ENCODE measurements around the gene GGT6. TPM values are rescaled to one million over a fixed set of nuclear protein-coding genes. Genes with fewer than 3 reads are reported as not detected.

GGT6 gene
- total RNA-seq, 1 experiment from 2014 or later: not detected

DNA sequence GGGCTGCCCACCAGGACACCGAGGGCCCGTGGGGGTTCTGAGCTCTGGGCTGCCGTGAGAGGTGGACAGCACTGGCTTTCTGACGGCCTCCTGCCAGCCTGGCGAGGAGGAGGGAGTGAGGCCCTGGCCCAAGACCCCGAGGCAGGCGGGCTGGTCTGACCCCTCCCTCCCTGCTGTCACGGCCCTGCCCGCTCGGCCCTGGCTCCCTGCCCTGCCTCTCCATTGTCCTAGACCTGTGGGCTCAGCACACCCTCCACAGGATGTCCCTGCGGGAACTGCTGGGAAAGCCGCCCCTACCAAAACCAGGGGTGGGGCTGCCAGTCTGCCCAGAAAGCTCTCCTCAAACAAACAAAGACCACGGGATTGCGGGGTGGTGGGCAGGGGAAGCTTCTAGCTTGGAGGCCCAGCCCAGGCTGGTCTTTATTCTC, 41.0 kb downstream of the GGT6 start:
- intact Hi-C loops (cut with micrococcal nuclease): no loop called here
- H3K4me2 ChIP-seq (ENCODE audit: low read length): no peak overlapping the region
- H3K36me3 ChIP-seq (ENCODE audit: low read depth, low read length): no peaks in the 10 kb centered on the region
- CTCF ChIA-PET: no interaction called here
- ATAC-seq: no peak
- no peaks in the 10 kb centered on the region for H3K9me2 ChIP-seq (replicated peaks; ENCODE audit: low read length)
- H3K9ac ChIP-seq (ENCODE audit: low read length): no peak overlapping the region
- H3K4me3 ChIP-seq (ENCODE audit: low read length): no peak overlapping the region
- no peaks in the 10 kb centered on the region for H3K79me2 ChIP-seq (ENCODE audit: low read length)
- H3K27me3 ChIP-seq (ENCODE audit: low read length): no peaks in the 10 kb centered on the region
- no peaks in the 10 kb centered on the region for H3K9me3 ChIP-seq (ENCODE audit: low read length)
- no peaks in the 10 kb centered on the region for H3F3A ChIP-seq (ENCODE audit: low read length, unreplicated experiment)
- BruUV-seq (replicated peaks): no TSS peak
- no peaks in the 10 kb centered on the region for H4K20me1 ChIP-seq (ENCODE audit: low read length)
- no peak overlapping the region for H2AFZ ChIP-seq (ENCODE audit: low read length)
- H3K4me1 ChIP-seq (ENCODE audit: insufficient read depth, low read length): peaks cover 9% of the 10 kb centered on the region
- DNase-seq: no peak
- no peak overlapping the region for H3K27ac ChIP-seq (ENCODE audit: low read length)
- TF ChIP-seq EZH2phosphoT487 (IDR thresholded peaks at IDR 0.05; ENCODE audit: borderline replicate concordance, low read length) (no peak), EZH2 (IDR thresholded peaks at IDR 0.05; ENCODE audit: low read length, unreplicated experiment) (no peak)
- TF ChIP-seq, protein P1, sequence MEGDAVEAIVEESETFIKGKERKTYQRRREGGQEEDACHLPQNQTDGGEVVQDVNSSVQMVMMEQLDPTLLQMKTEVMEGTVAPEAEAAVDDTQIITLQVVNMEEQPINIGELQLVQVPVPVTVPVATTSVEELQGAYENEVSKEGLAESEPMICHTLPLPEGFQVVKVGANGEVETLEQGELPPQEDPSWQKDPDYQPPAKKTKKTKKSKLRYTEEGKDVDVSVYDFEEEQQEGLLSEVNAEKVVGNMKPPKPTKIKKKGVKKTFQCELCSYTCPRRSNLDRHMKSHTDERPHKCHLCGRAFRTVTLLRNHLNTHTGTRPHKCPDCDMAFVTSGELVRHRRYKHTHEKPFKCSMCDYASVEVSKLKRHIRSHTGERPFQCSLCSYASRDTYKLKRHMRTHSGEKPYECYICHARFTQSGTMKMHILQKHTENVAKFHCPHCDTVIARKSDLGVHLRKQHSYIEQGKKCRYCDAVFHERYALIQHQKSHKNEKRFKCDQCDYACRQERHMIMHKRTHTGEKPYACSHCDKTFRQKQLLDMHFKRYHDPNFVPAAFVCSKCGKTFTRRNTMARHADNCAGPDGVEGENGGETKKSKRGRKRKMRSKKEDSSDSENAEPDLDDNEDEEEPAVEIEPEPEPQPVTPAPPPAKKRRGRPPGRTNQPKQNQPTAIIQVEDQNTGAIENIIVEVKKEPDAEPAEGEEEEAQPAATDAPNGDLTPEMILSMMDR (conservative IDR thresholded peaks at IDR 0.05; ENCODE audit: low read depth, low read length): no peak
- POLR2A ChIA-PET (ENCODE audit: unreplicated experiment): no interaction called here

DNA sequence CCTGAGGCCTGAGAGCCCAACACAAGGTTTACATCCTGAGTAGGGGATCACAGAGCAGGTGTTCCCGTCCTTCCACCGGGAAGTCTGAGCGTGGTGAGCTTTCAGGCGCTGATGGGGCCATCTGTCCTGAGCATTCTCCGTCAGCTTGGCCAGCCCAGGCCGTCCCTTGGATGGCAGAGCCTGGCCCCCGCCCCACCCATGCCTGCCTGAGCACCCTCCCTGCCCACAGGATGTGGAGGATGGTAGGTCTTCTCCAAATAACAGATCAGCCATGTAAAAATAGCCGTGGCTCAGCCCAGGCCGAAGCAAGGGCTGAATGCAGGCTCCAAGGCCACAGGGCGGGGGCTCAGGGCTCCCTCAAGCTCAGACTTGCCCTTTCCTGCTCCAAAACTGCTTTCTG, 41.5 kb downstream of the GGT6 start:
- intact Hi-C loops (cut with micrococcal nuclease): no loop called here
- H2AFZ ChIP-seq (ENCODE audit: low read length): no peak overlapping the region
- H3K27ac ChIP-seq (ENCODE audit: low read length): no peak overlapping the region
- TF ChIP-seq EZH2phosphoT487 (IDR thresholded peaks at IDR 0.05; ENCODE audit: borderline replicate concordance, low read length): no peak
- TF ChIP-seq, protein P1 (conservative IDR thresholded peaks at IDR 0.05; ENCODE audit: low read depth, low read length): no peak
- no peak for TF ChIP-seq EZH2 (IDR thresholded peaks at IDR 0.05; ENCODE audit: low read length, unreplicated experiment)
- H3F3A ChIP-seq (ENCODE audit: low read length, unreplicated experiment): no peaks in the 10 kb centered on the region
- ChIA-PET POLR2A (ENCODE audit: unreplicated experiment) (no interaction called here), CTCF (no interaction called here)
- ATAC-seq (no peak), DNase-seq (no peak)
- BruUV-seq (replicated peaks): no TSS peak
- H3K36me3 ChIP-seq (ENCODE audit: low read depth, low read length): no peaks in the 10 kb centered on the region
- no peak overlapping the region for H3K4me2 ChIP-seq (ENCODE audit: low read length)
- H3K9ac ChIP-seq (ENCODE audit: low read length): no peak overlapping the region
- no peaks in the 10 kb centered on the region for H3K79me2 ChIP-seq (ENCODE audit: low read length)
- no peak overlapping the region for H3K4me3 ChIP-seq (ENCODE audit: low read length)
- no peaks in the 10 kb centered on the region for H3K27me3 ChIP-seq (ENCODE audit: low read length)
- H3K4me1 ChIP-seq (ENCODE audit: insufficient read depth, low read length): peaks cover 13% of the 10 kb centered on the region
- H3K9me2 ChIP-seq (replicated peaks; ENCODE audit: low read length): no peaks in the 10 kb centered on the region
- H3K9me3 ChIP-seq (ENCODE audit: low read length): no peaks in the 10 kb centered on the region
- no peaks in the 10 kb centered on the region for H4K20me1 ChIP-seq (ENCODE audit: low read length)

DNA sequence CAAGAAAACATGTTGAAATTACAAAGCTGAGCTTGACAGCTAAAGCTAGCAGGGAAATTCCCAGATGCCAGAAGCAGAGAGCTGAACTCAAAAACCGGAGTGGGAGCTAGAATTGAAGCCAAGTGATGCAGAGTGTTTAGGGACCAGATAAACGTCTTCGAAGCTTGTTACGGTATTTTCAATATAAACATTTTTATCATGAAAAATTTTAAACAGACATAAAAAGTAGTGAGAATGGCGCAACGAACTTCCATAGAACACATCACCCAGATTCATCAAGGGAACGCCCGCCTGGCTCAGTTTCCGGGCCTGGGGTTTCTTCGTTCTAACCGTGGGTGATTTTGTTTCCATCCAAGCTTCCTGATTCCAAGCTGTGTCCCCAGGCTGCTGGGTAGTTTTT, 43.6 kb downstream of the GGT6 start:
- Histone ChIP-seq H3K27ac (ENCODE audit: low read length) (no peak overlapping the region), H3K4me3 (ENCODE audit: low read length) (no peak overlapping the region), H3K36me3 (ENCODE audit: low read depth, low read length) (no peaks in the 10 kb centered on the region), H3K4me1 (ENCODE audit: insufficient read depth, low read length) (peaks cover 20% of the 10 kb centered on the region), H3K9ac (ENCODE audit: low read length) (no peak overlapping the region), H3K4me2 (ENCODE audit: low read length) (no peak overlapping the region), H3K27me3 (ENCODE audit: low read length) (no peaks in the 10 kb centered on the region), H2AFZ (ENCODE audit: low read length) (no peak overlapping the region), H3F3A (ENCODE audit: low read length, unreplicated experiment) (no peaks in the 10 kb centered on the region), H3K79me2 (ENCODE audit: low read length) (no peaks in the 10 kb centered on the region), H3K9me3 (ENCODE audit: low read length) (no peaks in the 10 kb centered on the region), H4K20me1 (ENCODE audit: low read length) (no peaks in the 10 kb centered on the region), H3K9me2 (replicated peaks; ENCODE audit: low read length) (no peaks in the 10 kb centered on the region)
- no peak for ATAC-seq
- ChIA-PET POLR2A (ENCODE audit: unreplicated experiment) (no interaction called here), CTCF (no interaction called here)
- no TSS peak for BruUV-seq (replicated peaks)
- TF ChIP-seq EZH2 (IDR thresholded peaks at IDR 0.05; ENCODE audit: low read length, unreplicated experiment) (no peak), EZH2phosphoT487 (IDR thresholded peaks at IDR 0.05; ENCODE audit: borderline replicate concordance, low read length) (no peak)
- TF ChIP-seq, protein P1 (conservative IDR thresholded peaks at IDR 0.05; ENCODE audit: low read depth, low read length): no peak
- intact Hi-C loops (cut with micrococcal nuclease): no loop called here
- DNase-seq: no peak

Measured in PC-3 (cell line).